Common myeloid progenitor, CD34-positive (primary cell): ENCODE measurements around the gene PGAP1.
A peak's percentile ranks its signal among the peaks of the same experiment; 100 is the strongest.

ENCODE experiments used
- CTCF ChIA-PET: fragments of 350-600 bp; sonication (Branson Sonifier 250); formaldehyde crosslinking; loops from one replicate; lab custom pipeline; 2021; ENCODE audit warnings: antibody characterized with exemption; lab: Charles Lee
- POLR2A ChIA-PET: fragments of 350-600 bp; sonication (Branson Sonifier 250); formaldehyde crosslinking; loops from one replicate; lab custom pipeline; 2021; ENCODE audit warnings: antibody characterized with exemption; lab: Charles Lee
- DNase-seq, 3 donors: peaks; one replicate each; pipeline versions ENCODE4 v3.0.0 to v3.0.0-alpha.2; 2013
- H3K27ac ChIP-seq, 2 experiments: 1 replicate in 1 of 2; 2 replicates in 1 of 2; pipeline ENCODE4 v1.7.0; 2013; ENCODE audit warnings: inconsistent platforms in 2 of 2, low read length in 2 of 2, mild to moderate bottlenecking in 2 of 2, low read depth in 1 of 2, moderate library complexity in 1 of 2; ENCODE audit not compliant: severe bottlenecking in 2 of 2, insufficient read depth in 1 of 2, poor library complexity in 1 of 2
- H3K27me3 ChIP-seq, 5 experiments: replicated peaks in 2 of 5; 1 replicate in 3 of 5; 2 replicates in 2 of 5; pipeline versions ENCODE4 v1.6.1 to v1.7.0; 2013; ENCODE audit warnings: low read length in 4 of 5, mild to moderate bottlenecking in 2 of 5, moderate library complexity in 2 of 5, inconsistent platforms in 1 of 5; ENCODE audit not compliant: insufficient read depth in 5 of 5, control insufficient read depth in 4 of 5
- H3K36me3 ChIP-seq, 4 experiments: 1 replicate in 2 of 4; 2 replicates in 2 of 4; pipeline versions ENCODE4 v1.6.1 to v1.7.0; 2013; ENCODE audit warnings: low read length in 3 of 4, control low read depth in 1 of 4, mild to moderate bottlenecking in 1 of 4; ENCODE audit not compliant: control insufficient read depth in 4 of 4, insufficient read depth in 4 of 4
- H3K4me1 ChIP-seq, 4 experiments: 1 replicate in 3 of 4; 2 replicates in 1 of 4; pipeline versions ENCODE4 v1.6.1 to v1.7.1; 2013; ENCODE audit warnings: low read length in 3 of 4, mild to moderate bottlenecking in 3 of 4, control low read depth in 1 of 4, inconsistent platforms in 1 of 4, moderate library complexity in 1 of 4; ENCODE audit not compliant: control insufficient read depth in 4 of 4, insufficient read depth in 4 of 4; ENCODE audit errors: control extremely low read depth in 1 of 4
- H3K4me3 ChIP-seq, 7 experiments: 1 replicate in 4 of 7; 2 replicates in 3 of 7; pipeline versions ENCODE4 v1.5.1 to v1.7.0; 2013; ENCODE audit warnings: mild to moderate bottlenecking in 7 of 7, low read length in 6 of 7, moderate library complexity in 6 of 7, inconsistent platforms in 2 of 7, low read depth in 2 of 7, control low read depth in 1 of 7; ENCODE audit not compliant: insufficient read depth in 4 of 7, control insufficient read depth in 1 of 7; ENCODE audit errors: extremely low read depth in 1 of 7
- H3K9me3 ChIP-seq, 5 experiments: 1 replicate in 4 of 5; 2 replicates in 1 of 5; pipeline versions ENCODE4 v1.6.1 to v1.7.1; 2013; ENCODE audit warnings: low read length in 4 of 5, mild to moderate bottlenecking in 2 of 5, inconsistent platforms in 1 of 5, low read depth in 1 of 5, moderate library complexity in 1 of 5; ENCODE audit not compliant: control insufficient read depth in 4 of 5, insufficient read depth in 2 of 5; ENCODE audit errors: control extremely low read depth in 1 of 5
- WGBS: methylation state at CpG from one replicate; pipeline ENCODE4 v1.1.5; 2013; ENCODE audit not compliant: insufficient coverage; 5-methylcytosine and 5-hydroxymethylcytosine counted together

Gene PGAP1

GRCh38 chr2:196839574-196839973 lies 86.9 kb downstream of the PGAP1 start:
- Histone ChIP-seq H3K27me3 (no peaks in the 10 kb centered on the region), H3K9me3 (no peaks in the 10 kb centered on the region), H3K4me1 (peaks cover 0 to 2% (median 0%) of the 10 kb centered on the region in 4 experiments), H3K4me3 (no peak overlapping the region), H3K36me3 (peaks cover 0 to 6% (median 5%) of the 10 kb centered on the region in 4 experiments), H3K27ac (no peak overlapping the region)
- ChIA-PET CTCF (no interaction called here), POLR2A (interaction anchor here (0.6 kb wide), 1 partner anchor 79 kb away, joined by 3 read pairs; no protein-coding TSS in a partner anchor)
- DNase-seq = no peak
- WGBS = 89% methylated on average over 1 of the region's 2 CpGs

GRCh38 chr2:196836440-196836839 lies 90.1 kb downstream of the PGAP1 start:
- POLR2A ChIA-PET = no interaction called here
- H3K27ac ChIP-seq = no peak overlapping the region
- H3K27me3 ChIP-seq = no peaks in the 10 kb centered on the region
- no peak for DNase-seq
- peaks cover 0 to 2% (median 0%) of the 10 kb centered on the region in 4 experiments for H3K4me1 ChIP-seq
- no peak overlapping the region for H3K4me3 ChIP-seq
- H3K36me3 ChIP-seq = peaks cover 0 to 5% (median 3%) of the 10 kb centered on the region in 4 experiments
- no peaks in the 10 kb centered on the region for H3K9me3 ChIP-seq
- CTCF ChIA-PET = no interaction called here

- no peak overlapping the region for H3K27ac ChIP-seq
- no CpG with 5 or more reads among the region's 1 CpG for WGBS
- H3K27me3 ChIP-seq = no peaks in the 10 kb centered on the region
- H3K4me1 ChIP-seq = no peaks in the 10 kb centered on the region
- DNase-seq = no peak
- ChIA-PET CTCF (no interaction called here), POLR2A (no interaction called here)
- no peaks in the 10 kb centered on the region for H3K36me3 ChIP-seq
- no peak overlapping the region for H3K4me3 ChIP-seq
- no peaks in the 10 kb centered on the region for H3K9me3 ChIP-seq
Measured at GRCh38 chr2:196830701-196831100, 95.8 kb downstream of the PGAP1 start.

GRCh38 chr2:196827356-196827755 lies 99.2 kb downstream of the PGAP1 start:
- H3K4me3 ChIP-seq = no peak overlapping the region
- H3K27me3 ChIP-seq = no peaks in the 10 kb centered on the region
- no peak overlapping the region for H3K27ac ChIP-seq
- ChIA-PET POLR2A (no interaction called here), CTCF (interaction anchor here (1.2 kb wide), 1 partner anchor 52 kb away, joined by 3 read pairs; no protein-coding TSS in a partner anchor)
- no CpG with 5 or more reads among the region's 2 CpGs for WGBS
- no peaks in the 10 kb centered on the region for H3K9me3 ChIP-seq
- H3K4me1 ChIP-seq = no peaks in the 10 kb centered on the region
- no peaks in the 10 kb centered on the region for H3K36me3 ChIP-seq
- no peak for DNase-seq

GRCh38 chr2:196823750-196824522 lies 102.6 kb downstream of the PGAP1 start:
- Histone ChIP-seq H3K4me3 (no peak overlapping the region), H3K4me1 (no peaks in the 10 kb centered on the region), H3K36me3 (no peaks in the 10 kb centered on the region), H3K27me3 (no peaks in the 10 kb centered on the region), H3K27ac (no peak overlapping the region), H3K9me3 (peaks cover 0 to 5% (median 0%) of the 10 kb centered on the region in 5 experiments)
- ChIA-PET POLR2A (no interaction called here), CTCF (interaction anchor here (1.0 kb wide), 1 partner anchor 14 kb away, joined by 3 read pairs; no protein-coding TSS in a partner anchor)
- DNase-seq = peak in 2 of 3 donors; percentile 21 to 29

- H3K9me3 ChIP-seq = peaks cover 1 to 14% (median 3%) of the 10 kb centered on the region in 5 experiments
- DNase-seq = no peak
- H3K27me3 ChIP-seq = no peaks in the 10 kb centered on the region
- 100% methylated on average over 1 of the region's 1 CpG for WGBS
- CTCF ChIA-PET = no interaction called here
- no peaks in the 10 kb centered on the region for H3K36me3 ChIP-seq
- POLR2A ChIA-PET = no interaction called here
- no peaks in the 10 kb centered on the region for H3K4me1 ChIP-seq
- H3K4me3 ChIP-seq = no peak overlapping the region
- H3K27ac ChIP-seq = no peak overlapping the region
Measured at GRCh38 chr2:196821195-196821594, 105.3 kb downstream of the PGAP1 start.

- CTCF ChIA-PET = interaction anchor here (1.2 to 1.3 kb wide), 2 partner anchors 13 to 14 kb away, joined by 3 read pairs; no protein-coding TSS in a partner anchor
- no CpG with 5 or more reads among the region's 1 CpG for WGBS
- POLR2A ChIA-PET = no interaction called here
Measured at GRCh38 chr2:196809260-196809659, 117.2 kb downstream of the PGAP1 start, which contains the start of gene C2orf66. Gene C2orf66, minus strand, starts transcription at chr2:196809355. Its CDS starts 19 bp downstream, at chr2:196809336.

More at GRCh38 chr2:196809260-196809659, 117.2 kb downstream of the PGAP1 start, which contains the start of gene C2orf66:
- Histone ChIP-seq H3K4me1 (peaks cover 4 to 12% (median 10%) of the 10 kb centered on the region in 4 experiments), H3K4me3 (no peak within 1 kb of the TSS), H3K36me3 (no peaks in the 10 kb centered on the region), H3K9me3 (no peaks in the 10 kb centered on the region), H3K27me3 (no peaks in the 10 kb centered on the region), H3K27ac (peak within 1 kb of the TSS; percentile 47 to 66)
- DNase-seq = peak; percentile 60 to 93 (median 75)
